HG02840 (cell line): ENCODE results near the gene RIOK1.
"Not testable (repeated sequence)": the region's sequence is repeated elsewhere in the genome, so short reads cannot be mapped to it uniquely, and the experiment has no call there.

Source experiments
- ATAC-seq: cut with Tn5 transposase; IDR thresholded peaks from one replicate; pipeline ENCODE4 v1.9.1; 2021; ENCODE audit warnings: mild to moderate bottlenecking, moderate library complexity, moderate number of reproducible peaks; ENCODE audit not compliant: unreplicated experiment, low FRiP score

Gene RIOK1

DNA sequence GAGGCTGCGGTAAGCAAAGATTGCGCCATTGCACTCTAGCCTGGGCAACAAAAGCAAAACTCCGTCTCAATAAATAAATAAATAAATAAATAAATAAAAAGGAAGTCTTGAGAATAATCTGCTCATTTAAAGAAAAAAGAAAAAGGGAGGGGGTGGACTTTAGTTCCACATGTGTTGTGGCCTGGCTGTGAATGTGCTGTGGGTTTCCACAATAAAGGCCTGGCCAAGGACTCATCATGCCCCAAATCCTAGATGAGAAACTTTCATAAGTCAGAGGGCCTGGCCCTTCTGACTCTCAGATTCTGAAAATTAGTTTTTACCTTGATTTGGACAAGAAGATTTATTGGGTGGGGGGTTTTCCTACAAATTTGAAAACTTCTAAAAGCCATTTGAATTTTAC is 48.4 kb downstream of the RIOK1 start:
- no peak for ATAC-seq

DNA sequence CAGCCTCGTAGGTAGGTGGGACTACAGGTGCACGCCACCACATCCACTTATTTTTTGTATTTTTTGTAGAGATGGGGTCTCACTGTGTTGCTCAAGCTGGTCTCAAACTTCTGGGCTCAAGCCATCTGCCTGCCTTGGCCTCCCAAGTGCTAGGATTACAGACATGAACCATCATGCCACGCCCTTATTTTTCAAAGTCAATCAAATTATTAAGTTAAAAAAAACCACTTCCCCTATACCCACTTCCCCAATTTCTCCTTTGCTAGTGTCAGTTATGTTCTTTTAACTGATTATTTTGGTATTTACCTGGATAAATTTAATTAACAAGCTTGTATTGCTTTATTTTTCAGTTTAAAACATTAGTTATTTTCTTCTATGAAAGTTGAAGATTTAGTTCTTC is 49.6 kb downstream of the RIOK1 start:
- no peak for ATAC-seq

DNA sequence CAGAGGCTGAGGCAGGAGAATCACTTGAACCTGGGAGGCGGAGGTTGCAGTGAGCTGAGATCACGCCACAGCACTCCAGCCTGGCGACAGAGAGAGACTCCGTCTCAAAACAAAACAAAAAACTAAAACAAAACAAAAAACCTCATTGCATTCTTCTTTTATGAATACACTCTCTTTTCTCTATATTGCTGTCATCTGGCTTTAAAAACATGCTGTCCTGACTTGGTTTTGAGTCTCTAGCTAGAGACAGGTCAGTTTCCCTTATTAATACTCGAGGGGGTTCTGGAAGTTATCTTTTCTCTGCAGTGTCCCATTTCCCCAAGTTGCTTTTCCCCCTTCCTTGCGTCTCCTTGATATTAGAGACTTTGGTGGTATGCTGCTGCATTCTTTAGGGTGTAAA is 50.9 kb downstream of the RIOK1 start:
- ATAC-seq: no peak

DNA sequence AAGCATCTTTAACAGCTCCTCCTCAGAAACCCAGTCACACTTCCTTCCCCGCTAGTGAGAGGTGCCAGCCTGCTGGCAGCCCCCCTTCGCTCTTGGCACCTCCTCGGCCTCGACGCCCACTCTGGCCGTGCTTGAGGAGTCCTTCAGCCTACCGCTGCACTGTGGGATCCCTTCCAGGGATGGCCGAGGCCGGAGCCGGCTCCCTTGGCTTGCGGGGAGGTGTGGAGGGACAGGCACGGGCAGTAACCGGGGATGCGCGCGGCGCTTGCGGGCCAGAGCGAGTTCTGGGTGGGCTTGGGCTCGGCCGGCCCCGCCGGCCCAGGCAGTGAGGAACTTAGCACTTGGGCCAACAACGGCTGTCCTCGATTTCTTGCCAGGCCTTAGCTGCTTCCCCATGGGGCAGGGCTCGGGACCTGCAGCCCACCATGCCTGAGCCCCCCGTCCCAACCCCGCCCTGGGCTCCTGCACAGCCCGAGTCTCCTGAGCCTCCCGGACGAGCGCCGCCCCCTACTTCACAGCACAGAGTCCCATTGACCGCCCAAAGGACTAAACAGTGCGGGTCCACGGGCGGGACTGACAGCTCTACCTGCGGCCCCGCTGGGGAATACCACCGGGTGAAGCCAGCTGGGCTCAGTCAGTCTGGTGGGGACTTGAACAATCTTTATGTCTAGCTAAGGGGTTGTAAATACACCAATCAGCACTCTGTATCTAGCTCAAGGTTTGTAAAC is 51.6 kb downstream of the RIOK1 start:
- no peak for ATAC-seq

DNA sequence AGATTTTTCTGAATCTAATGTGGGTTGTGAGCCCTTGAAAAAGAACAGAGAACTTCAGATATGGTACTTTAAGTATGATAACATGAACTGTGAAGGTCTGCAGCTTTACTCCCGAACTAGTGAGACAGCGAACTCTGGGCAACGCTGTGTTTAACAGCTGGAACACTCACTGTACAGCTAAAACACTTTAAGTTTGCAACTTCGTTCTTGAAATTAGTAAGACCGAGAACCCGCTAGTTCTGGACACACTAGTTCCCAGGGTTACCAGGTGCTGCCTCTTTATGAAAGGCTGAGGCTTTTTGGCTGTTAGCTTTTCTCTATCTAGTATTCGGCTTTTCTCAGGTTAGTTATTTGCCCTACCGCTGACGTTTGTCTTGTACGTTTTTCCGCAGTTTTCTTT is 52.9 kb downstream of the RIOK1 start:
- ATAC-seq: no peak

DNA sequence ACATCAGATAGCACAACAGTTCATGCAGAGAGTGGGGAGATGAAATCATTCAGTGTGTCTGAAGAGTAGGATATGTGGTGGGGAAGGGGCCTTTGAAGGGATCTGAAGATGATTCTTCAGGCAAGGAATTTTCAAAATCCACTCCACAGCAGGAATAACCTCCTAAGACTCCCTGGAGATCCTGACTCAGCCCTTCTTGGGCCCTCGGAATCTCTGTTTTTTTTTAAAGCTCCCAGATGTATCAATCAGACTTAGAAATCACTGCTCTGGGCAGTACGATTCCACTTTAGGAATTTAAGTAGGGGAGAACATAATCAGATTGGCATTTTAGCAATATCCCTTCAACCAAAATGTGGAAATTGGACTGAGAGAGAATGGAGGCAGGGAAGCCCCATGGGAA is 55.5 kb downstream of the RIOK1 start:
- ATAC-seq: no peak

DNA sequence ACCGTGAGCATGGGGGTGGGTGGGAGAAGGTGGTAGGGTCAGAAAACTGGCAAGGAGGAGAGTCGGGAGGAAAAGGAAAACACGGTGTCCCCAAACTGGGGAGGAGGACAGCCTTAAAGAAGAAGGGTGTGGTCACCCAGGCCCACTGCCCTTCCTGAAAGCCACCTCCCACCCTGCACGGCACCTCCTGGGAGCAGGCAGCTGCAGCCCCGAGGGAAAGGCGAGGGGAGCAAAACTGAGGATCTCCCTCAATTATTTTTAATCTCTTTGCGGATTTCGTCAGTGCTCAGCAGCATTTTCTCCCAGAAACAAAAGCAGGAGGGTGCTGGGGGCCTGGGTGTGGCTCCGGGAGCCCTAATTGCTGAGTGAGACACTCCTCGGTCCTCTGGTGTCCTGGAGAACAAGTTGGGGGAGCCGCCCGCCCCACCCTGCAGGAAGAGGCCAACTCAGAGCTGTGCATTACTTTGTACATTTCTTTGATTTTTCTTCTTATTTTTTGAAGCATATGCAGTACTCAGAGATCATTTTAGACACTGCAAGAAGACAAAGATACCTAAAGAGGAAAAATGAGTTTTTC is 56.4 kb downstream of the RIOK1 start:
- no peak for ATAC-seq

DNA sequence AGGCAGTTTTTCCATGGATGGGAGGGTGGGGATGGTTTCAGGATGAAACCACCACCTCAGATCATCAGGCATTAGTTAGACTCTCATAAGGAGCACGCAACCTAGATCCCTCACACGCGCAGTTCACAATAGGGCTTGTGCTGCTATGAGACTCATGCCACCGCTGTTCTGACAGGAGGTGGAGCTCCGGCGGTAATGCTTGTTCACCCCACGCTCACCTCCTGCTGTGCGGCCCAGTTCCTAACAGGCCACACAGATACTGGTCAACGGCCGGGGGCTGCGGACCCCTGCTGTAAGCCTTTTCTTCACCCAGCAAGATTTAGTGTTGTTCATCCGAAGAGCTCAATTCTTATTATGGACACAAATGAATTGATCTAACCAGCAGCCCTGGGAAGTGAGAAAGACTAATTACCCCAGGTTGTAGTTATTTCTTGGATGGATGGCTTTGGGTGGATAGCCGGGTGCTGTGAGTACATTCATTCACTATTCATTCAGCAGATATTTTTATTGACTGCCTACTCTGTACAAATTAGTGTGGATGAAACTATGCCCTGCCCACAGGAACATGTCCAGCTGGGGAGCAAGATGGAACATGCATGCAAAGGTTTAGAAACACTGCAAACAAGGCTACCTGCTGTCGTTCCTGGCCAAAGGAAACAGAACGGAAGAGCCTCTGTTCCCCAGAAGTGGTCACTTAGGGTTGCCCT is 57.2 kb downstream of the RIOK1 start:
- no peak for ATAC-seq

DNA sequence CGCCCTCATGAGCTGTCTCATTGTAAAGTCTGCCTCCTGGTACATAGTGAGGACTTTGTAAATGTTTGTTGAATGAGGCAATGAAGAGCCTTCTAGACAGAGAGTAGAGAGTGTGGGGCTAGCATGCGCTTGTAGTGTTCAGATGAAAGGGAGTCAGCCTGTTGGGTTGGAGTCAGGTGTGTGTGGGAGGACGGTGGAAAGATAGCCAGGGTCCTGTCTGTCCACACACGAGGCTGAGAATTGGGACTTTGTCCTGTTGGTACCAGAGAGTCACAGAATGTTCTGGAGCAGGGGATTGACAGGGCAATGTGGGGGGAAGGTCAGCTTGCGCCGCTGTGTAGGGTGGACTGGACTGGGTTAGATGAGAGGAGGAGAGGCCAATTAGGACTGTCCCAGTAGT is 58.6 kb downstream of the RIOK1 start:
- ATAC-seq: no peak

DNA sequence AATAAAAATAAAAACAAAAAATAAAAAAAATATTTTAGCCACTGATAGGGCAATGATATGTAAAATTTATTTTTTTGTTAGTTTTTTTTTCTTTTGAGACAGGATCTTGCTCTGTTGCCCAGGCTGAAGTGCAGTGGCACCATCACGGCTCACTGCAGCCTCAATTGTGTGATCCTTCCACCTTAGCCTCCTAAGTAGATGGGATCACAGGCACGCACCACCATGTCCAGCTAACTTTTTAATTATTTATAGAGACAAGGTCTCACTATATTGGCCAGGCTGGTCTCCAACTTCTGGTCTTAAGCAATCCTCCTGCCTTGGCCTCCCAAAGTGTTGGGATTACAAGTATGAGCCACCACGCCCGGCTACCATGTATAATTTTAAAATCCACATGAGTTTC is 59.4 kb downstream of the RIOK1 start:
- ATAC-seq: no peak

DNA sequence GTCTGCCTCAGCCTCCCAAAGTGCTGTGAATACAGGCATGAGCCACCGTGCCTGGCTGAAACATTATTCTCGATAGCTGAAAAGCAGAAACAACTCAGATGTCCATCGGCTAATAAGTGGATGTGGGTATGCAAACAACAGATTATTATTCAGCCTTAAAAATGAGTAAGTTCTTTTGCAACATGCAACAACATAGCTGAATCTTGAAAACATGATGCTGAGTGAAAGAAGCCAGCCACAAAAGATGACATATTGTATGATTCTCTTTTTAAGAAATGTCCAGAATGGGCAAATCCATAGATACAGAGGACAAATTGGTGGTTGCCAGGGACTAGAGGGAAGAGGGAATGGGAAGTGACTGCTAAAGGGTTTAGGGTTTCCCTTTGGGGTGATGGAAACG is 61.7 kb downstream of the RIOK1 start:
- no peak for ATAC-seq

DNA sequence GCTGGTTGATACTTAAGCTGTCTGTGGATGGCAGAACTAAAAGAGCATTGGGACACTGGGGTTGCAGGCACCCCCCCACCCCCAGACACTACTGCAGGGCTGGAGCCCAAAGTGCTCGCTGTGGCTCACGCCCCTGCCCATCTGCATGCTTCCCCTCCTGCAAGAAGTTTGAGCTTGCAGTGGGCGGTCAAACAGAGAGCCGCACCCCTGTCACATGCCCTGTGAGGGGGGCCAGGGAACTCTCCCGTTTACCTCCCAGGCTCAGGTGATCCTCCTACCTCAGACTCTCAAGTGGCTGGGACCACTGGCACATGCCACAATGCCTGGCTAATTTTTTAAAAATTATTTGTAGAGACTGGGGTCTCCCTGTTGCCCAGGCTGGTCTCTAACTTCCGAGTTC is 63.3 kb downstream of the RIOK1 start:
- ATAC-seq: no peak

DNA sequence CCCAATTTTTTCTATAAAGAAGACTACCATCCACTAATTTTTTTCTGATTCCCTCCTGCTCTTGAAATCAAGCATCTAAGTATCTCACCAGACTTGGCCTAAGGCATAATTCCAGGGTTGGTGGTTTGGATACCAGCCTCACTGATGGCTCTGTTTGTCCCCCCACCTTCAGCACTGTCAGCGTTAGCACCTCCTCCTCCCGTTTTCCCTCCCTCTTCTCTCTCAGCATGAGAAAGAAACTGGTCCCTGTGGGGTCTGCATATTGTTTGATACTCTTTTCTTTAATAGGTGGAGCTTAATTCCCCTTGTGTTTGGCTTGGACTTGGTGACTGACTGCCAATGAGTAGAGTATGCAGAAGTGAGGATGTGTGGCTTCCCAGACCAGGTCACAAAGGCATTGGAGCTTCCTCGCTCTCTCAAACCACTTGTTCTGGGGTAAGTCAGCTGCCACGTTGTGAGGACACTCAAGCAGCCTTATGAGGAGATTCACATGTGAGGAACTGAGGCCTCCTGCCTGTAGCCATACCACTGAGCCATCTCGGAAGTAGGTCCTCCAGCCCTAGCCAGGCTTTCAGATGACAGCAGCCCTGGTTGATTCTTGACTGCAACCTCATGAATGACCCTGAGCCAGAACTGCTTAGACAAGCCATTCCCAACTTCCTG is 65.2 kb downstream of the RIOK1 start:
- no peak for ATAC-seq

DNA sequence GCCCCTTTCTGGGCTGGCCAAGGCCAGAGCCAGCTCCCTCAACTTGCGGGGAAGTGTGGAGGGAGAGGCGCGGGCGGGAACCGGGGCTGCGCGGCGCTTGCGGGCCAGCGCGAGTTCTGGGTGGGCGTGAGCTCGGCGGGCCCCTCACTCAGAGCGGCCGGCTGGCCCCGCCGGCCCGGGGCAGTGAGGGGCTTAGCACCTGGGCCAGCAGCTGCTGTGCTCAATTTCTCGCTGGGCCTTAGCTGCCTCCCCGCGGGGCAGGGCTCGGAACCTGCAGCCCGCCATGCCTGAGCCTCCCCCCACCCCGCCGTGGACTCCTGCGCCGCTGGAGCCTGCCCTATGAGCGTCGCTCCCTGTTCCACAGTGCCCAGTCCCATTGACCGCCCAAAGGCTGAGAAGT is 66.7 kb downstream of the RIOK1 start:
- not testable (repeated sequence) for ATAC-seq

DNA sequence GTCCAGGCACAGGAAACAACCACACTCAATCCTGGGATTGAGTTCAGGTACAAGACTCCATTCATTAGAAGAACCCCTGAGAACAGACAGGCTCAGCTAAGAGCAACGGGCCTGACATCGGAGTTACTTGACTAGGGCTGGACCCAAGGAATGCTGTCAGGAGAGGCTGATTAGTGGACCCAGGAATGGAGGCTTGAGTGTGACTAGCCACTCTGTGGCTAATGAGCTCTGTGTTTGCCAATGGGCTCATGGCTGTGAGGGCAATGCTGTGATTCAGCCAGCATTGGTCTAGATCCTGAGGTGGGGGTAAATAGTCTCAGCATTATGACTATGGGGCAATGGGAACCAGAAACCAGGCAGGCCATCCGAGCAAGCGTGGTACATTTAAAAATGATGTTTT is 71.8 kb downstream of the RIOK1 start:
- ATAC-seq: no peak

DNA sequence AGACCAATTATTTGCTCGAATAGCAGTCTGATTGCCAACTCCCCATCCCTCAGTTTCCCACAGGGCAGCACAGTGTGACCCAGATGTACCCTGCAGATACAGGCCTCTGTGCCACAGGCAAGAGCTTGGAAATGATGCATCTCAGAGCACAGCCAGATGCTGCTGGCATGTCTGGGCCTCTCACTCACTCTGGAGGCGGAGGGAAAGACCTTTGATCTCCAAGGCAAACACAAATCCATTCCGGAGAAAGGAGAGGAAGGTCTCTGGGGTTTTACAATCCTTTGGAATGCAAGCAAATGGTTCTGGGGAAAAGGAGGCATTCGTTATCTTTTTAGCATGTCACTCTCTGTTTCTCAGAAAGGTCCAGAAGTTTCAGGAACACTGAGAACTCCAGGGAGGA is 74.2 kb downstream of the RIOK1 start:
- no peak for ATAC-seq

DNA sequence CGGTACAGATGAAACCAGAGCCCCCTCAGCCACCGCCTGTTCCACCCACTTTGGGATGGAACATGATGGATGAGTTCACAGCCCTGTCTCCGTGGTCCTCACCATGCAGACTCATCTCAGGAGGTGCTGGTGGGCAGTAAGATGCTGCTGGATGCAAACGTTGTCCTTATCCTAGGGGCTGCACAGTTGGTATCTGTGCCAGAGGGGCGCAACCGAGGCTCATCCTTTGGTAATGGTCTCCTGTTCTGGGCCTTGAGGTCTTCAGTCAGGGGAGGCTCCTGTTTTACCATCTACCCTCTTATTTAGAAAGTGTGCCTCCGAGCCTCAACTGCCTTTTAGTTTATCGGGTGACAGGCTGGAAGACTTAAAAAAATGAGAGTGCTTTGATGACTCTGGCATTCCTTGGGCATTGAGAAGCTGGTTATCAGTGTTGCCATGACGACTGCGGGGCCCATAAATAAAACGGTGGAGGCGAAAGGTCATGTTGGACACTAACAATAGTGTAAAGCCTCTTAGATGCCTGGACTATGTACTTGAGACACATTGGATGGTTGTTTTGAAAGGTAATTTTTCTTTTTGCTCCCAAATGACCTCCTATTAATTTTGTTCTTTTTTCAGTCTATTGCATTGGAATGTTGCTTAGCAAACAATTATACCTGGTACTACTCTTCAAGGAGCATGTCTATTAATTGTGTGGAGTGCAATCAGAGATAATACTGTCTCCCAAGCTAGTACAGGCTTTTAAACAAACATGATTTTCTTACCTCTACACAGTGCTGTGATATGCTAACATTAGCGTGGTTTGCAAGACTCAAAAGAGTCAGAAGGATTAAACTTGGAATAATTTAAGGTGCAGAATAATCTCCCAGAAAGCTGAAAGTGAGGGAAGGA is 77.6 kb downstream of the RIOK1 start:
- ATAC-seq: no peak
